GM18861 (cell line): Measurements from ENCODE around the gene ZNF174.
A peak's percentile ranks its signal among the peaks of the same experiment; 100 is the strongest.

Source experiments
- ATAC-seq: cut with Tn5 transposase; IDR thresholded peaks from one replicate; pipeline ENCODE4 v1.9.1; 2021; ENCODE audit not compliant: unreplicated experiment

The ZNF174 gene

GRCh38 chr16:3443108-3444031 lies 42.4 kb downstream of the ZNF174 start, which contains the start of the genes NAA60 and ZNF597:
NAA60 (plus strand) TSS chr16:3443680; CDS start chr16:3476228, 32,548 bp downstream.
ZNF597 (minus strand) TSS chr16:3443504; CDS start chr16:3443153, 351 bp downstream.
- peak; percentile 87 for ATAC-seq

GRCh38 chr16:3444032-3444388 lies 43.0 kb downstream of the ZNF174 start:
- peak; percentile 15 for ATAC-seq

GRCh38 chr16:3454093-3454492 lies 53.1 kb downstream of the ZNF174 start:
- ATAC-seq = no peak

GRCh38 chr16:3454631-3455147 lies 53.7 kb downstream of the ZNF174 start:
- no peak for ATAC-seq

GRCh38 chr16:3457434-3458252 lies 56.6 kb downstream of the ZNF174 start:
- ATAC-seq = peak; percentile 56

GRCh38 chr16:3458278-3458851 lies 57.4 kb downstream of the ZNF174 start:
- peak; percentile 9 for ATAC-seq

GRCh38 chr16:3458852-3459361 lies 57.9 kb downstream of the ZNF174 start:
- ATAC-seq = no peak
